ENCODE results near the gene DAPK2. TPM values are rescaled to one million over a fixed set of nuclear protein-coding genes. Genes with fewer than 3 reads are reported as not detected.

DAPK2 gene
- total RNA-seq, 1 donor = 2.2 TPM

DNA sequence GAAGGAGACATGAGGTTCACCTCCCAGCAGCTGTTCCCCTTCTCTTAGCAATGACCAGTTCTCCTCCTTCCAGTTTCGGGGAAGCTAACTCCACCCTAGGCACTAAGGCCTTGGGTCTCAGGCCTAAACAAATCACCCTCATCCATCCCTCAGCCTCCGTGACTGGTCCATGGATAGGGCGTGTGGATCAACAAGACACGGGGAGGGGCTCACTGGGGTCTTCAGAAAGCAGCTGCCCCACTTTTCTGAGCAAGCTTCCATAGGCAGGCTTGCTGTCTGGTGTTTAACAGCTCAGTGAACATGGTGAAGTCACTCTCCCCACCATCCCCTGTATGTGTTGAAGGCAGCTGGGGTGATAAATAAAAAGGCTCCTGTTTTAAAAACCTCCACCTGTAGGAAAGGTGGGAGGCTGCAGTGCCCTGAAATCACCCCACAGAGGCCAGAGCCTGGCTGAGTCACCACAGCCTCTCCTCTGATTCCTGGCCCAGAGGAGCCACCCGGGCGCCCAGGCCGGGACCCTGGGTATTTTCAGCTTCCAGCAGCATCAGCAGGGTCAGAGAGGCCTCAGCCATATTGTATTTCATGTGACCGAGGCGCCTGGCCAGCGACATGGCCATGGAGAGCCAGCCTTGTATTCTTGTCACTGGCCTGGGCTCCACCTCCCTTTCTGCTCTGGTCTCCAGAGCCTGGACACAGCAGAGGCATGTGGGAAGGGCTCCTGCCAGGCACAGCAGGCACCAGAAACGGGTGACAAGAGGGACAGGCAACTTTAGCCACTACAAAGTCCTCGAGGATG lies 152.2 kb downstream of the DAPK2 start:
- Histone ChIP-seq H3K27me3 (ENCODE audit: insufficient read depth, low read length) (no peaks in the 10 kb centered on the region), H3K4me3 (ENCODE audit: low read length) (no peak overlapping the region), H3K9me3 (ENCODE audit: low read depth, low read length) (no peaks in the 10 kb centered on the region), H3K4me1 (ENCODE audit: insufficient read depth, low read length) (peaks cover 79% of the 10 kb centered on the region)

DNA sequence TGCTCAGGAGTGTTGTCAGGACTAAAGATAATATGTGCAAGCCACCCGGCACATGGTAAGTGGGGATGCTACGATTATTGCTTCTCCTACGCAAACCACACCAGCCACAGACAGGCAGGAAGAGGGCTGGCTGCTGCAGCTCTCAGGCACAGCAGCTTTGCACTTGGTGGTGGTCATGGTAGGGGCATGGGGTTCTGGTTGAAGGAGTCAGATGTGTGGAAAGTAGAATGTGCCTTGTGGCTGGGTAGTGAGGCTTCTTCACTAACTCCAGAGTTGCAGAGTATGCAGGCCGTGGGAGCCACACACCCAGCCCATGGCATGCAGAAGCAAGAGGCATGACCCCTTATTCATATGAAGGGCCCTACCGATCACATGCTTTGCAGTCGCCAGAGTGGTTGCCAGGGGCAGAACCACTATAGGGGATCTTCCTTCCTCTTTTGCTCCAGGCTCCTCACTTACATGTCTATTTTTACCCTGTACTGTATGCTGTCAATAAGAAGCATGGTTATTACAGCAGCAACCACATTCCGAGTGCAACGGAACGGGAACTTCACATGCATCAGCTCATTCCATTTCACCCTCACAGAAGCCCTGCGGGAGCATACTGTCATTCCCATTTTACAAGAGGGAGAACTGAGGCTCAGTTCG lies 153.4 kb downstream of the DAPK2 start:
- Histone ChIP-seq H3K9me3 (ENCODE audit: low read depth, low read length) (no peaks in the 10 kb centered on the region), H3K4me3 (ENCODE audit: low read length) (no peak overlapping the region), H3K27me3 (ENCODE audit: insufficient read depth, low read length) (no peaks in the 10 kb centered on the region), H3K4me1 (ENCODE audit: insufficient read depth, low read length) (peaks cover 74% of the 10 kb centered on the region)

DNA sequence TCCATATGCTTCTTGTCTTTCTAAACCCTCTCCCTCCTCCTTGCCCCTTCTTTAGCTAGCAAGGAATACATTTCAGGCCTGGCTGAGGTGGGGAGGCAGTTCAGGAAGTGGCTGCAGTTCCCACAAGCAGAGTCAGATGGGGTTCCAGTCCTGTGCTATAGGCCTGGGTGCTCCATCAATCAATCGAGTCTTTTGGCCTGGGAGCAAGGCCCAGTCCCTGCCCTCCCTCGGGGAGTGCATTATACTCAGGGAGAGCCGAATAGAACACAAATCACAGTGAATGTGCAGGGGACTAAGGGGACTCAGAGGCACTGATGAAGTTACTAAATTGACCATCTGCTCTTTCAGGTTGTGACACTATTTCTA lies 154.5 kb downstream of the DAPK2 start:
- H3K4me3 ChIP-seq (ENCODE audit: low read length) = no peak overlapping the region
- no peaks in the 10 kb centered on the region for H3K9me3 ChIP-seq (ENCODE audit: low read depth, low read length)
- H3K4me1 ChIP-seq (ENCODE audit: insufficient read depth, low read length) = peaks cover 74% of the 10 kb centered on the region
- H3K27me3 ChIP-seq (ENCODE audit: insufficient read depth, low read length) = no peaks in the 10 kb centered on the region

DNA sequence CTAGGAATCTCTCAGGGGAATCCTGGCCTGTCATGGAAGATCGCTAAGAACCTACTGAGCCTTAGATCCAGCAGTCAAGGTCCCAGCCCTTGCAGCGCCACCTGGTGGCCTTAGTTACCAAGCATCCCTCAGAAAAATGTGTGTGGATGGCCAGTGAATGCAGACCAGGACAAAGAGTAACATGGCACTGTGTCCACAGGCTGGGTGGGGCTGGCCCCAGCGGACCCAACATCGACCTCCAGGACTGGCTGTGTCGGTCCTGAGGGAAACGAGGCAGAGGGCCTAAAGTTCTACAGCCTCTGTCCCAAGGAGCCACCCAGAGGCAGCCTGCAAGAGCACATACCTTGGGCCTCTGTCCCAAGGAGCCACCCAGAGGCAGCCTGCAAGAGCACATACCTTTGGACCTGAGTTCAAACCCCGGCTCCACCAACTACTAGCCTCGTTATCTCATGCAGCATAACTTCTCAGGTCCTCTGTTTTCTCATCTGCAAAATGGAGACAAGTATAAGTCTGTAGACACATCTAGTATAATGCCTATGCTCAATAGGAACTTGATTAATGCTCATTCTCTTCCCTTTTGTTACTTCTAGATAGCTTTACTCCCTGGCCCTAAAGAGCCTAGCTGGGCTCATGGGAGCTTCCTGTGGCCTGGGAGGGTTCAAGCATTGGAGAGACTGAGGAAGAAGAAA lies 155.1 kb downstream of the DAPK2 start:
- H3K9me3 ChIP-seq (ENCODE audit: low read depth, low read length) = no peaks in the 10 kb centered on the region
- H3K4me1 ChIP-seq (ENCODE audit: insufficient read depth, low read length) = peaks cover 68% of the 10 kb centered on the region
- H3K4me3 ChIP-seq (ENCODE audit: low read length) = no peak overlapping the region
- no peaks in the 10 kb centered on the region for H3K27me3 ChIP-seq (ENCODE audit: insufficient read depth, low read length)

DNA sequence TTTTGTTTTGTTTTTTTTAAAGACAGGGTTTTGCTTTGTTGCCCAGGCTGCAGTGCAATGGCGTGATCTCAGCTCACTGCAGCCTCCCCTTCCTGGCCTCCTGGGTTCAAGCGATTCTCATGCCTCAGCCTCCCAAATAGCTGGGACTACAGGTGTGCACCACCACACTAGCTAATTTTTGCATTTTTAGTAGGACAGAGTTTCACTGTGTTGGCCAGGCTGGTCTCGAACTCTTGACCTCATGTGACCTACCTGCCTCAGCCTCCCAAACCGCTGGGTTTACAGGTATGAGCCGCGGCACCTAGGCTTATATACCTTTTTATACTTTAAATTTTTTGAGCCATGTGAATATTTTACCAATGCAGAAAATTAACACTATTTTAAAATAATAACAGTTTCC lies 155.7 kb downstream of the DAPK2 start:
- Histone ChIP-seq H3K9me3 (ENCODE audit: low read depth, low read length) (no peaks in the 10 kb centered on the region), H3K4me3 (ENCODE audit: low read length) (no peak overlapping the region), H3K4me1 (ENCODE audit: insufficient read depth, low read length) (peaks cover 62% of the 10 kb centered on the region), H3K27me3 (ENCODE audit: insufficient read depth, low read length) (no peaks in the 10 kb centered on the region)

DNA sequence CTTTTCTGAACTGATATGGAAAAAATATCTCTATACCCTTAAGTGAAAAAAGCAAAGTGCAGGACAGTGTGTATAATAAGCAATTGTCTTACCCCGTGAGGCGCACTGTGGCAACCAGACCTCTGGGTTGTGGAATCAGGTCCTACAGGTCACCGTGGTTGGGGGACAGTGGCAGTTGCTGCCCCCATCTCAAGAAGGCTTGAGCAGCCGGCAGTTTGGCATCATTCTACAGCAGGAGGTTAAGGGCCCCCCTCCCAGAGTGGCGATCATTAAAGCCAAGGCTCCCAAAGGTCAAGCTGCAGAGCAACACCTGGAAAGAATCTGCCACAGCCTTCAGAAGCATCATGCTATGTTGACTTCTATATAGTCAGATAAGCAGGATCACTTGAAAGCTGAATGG lies 156.5 kb downstream of the DAPK2 start:
- H3K9me3 ChIP-seq (ENCODE audit: low read depth, low read length) = no peaks in the 10 kb centered on the region
- peaks cover 55% of the 10 kb centered on the region for H3K4me1 ChIP-seq (ENCODE audit: insufficient read depth, low read length)
- H3K4me3 ChIP-seq (ENCODE audit: low read length) = no peak overlapping the region
- no peaks in the 10 kb centered on the region for H3K27me3 ChIP-seq (ENCODE audit: insufficient read depth, low read length)

DNA sequence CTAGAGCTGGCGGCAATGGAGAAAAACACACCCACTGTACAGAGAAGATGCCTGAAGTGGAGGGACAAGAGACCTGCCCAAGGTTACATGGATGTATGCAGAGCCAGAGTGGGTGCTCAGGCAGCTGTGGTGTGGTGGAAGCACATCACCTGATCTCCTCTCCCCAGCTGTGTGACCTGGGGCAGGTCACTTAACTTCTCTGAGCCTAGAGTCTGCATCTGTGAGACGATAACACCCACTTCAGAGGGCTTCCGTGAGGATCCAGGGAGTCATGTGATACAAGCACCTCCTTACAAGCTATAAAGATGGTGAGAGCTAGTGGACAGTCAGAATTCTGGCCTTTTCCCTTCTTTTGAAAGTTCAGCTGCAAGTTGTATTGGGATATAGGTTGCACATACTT lies 157.5 kb downstream of the DAPK2 start:
- no peaks in the 10 kb centered on the region for H3K27me3 ChIP-seq (ENCODE audit: insufficient read depth, low read length)
- H3K4me1 ChIP-seq (ENCODE audit: insufficient read depth, low read length) = peaks cover 45% of the 10 kb centered on the region
- H3K4me3 ChIP-seq (ENCODE audit: low read length) = no peak overlapping the region
- no peaks in the 10 kb centered on the region for H3K9me3 ChIP-seq (ENCODE audit: low read depth, low read length)

DNA sequence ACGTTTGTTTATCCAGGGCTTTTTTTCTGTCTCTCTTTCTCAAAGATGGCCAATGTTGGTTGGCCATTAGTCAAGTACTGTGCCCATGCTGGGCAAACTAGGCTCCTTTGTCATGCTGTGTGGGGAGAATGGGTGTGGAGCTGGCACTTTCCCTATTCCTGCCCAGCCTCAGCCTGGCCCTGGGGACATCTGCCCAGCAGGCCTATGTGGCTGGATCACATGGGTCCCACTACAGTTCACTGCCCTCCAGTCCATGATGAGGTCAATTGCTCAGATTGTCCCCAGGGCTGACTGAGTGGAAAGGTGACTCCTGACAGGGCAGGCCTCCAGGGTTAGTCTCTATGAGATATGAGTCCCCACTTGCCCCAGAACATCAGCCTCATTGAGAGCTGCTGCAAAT lies 158.1 kb downstream of the DAPK2 start:
- Histone ChIP-seq H3K27me3 (ENCODE audit: insufficient read depth, low read length) (no peaks in the 10 kb centered on the region), H3K9me3 (ENCODE audit: low read depth, low read length) (no peaks in the 10 kb centered on the region), H3K4me3 (ENCODE audit: low read length) (no peak overlapping the region), H3K4me1 (ENCODE audit: insufficient read depth, low read length) (peaks cover 38% of the 10 kb centered on the region)

DNA sequence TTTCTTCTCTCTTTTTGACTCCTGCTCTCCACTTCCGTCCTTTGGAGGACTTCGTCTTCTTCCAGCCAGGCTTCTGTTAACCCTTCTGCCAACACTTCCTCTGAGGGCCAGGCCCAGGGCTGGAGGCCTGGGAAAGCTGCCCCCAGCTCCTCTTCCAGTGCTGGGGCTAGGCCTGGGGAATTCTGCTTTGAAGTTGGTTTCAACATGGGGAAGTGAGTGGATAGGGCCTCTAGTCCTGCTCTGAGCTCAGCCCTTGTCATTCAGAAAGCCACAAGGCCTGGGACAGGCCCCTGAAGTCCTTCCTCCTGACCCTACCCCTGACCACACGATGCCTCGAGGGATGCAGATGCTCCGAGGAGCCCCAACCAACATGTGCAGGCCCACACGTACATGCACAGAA lies 158.7 kb downstream of the DAPK2 start:
- no peak overlapping the region for H3K4me3 ChIP-seq (ENCODE audit: low read length)
- peaks cover 33% of the 10 kb centered on the region for H3K4me1 ChIP-seq (ENCODE audit: insufficient read depth, low read length)
- H3K9me3 ChIP-seq (ENCODE audit: low read depth, low read length) = no peaks in the 10 kb centered on the region
- H3K27me3 ChIP-seq (ENCODE audit: insufficient read depth, low read length) = no peaks in the 10 kb centered on the region

DNA sequence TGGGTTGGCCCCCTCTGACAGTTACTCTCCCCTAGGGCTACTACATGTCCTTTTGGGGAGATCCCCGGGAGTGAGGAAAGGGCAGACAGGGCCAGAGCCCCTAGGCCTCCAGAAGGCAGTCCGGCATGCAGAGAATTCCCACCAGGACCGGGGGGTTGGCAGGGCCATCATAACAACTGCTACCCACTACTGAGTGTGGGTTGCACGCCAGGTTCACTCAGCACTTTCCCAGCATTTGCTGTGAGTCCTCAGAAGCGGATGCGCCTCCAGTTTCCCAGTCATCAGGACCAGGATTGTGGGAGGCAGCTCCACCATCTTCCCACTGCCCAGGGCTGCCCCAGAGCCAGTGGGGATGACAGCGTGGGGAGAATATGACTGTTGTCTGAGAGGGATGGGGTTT lies 161.3 kb downstream of the DAPK2 start:
- Histone ChIP-seq H3K4me1 (ENCODE audit: insufficient read depth, low read length) (peaks cover 32% of the 10 kb centered on the region), H3K9me3 (ENCODE audit: low read depth, low read length) (no peaks in the 10 kb centered on the region), H3K4me3 (ENCODE audit: low read length) (no peak overlapping the region), H3K27me3 (ENCODE audit: insufficient read depth, low read length) (no peaks in the 10 kb centered on the region)

DNA sequence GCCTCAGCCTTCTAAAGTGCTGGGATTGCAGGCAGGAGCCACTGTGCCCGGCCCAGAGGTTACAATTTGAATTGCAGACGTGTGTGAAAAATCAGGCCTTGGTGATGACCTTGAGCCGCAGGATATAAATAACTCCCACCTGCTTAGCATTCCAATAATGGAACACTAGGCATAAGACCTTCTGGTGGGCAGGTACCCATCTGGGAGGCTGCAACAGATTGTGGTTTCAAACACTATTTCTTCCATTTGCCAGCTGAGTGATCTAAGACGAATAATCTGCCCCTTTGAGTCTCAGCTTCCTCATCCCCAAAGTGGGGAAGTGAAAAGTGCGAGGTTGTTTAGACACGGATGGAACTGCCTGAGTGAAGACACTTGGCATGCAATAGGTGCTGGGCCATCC lies 164.9 kb downstream of the DAPK2 start:
- peaks cover 19% of the 10 kb centered on the region for H3K4me1 ChIP-seq (ENCODE audit: insufficient read depth, low read length)
- H3K27me3 ChIP-seq (ENCODE audit: insufficient read depth, low read length) = no peaks in the 10 kb centered on the region
- no peaks in the 10 kb centered on the region for H3K9me3 ChIP-seq (ENCODE audit: low read depth, low read length)
- H3K4me3 ChIP-seq (ENCODE audit: low read length) = no peak overlapping the region

DNA sequence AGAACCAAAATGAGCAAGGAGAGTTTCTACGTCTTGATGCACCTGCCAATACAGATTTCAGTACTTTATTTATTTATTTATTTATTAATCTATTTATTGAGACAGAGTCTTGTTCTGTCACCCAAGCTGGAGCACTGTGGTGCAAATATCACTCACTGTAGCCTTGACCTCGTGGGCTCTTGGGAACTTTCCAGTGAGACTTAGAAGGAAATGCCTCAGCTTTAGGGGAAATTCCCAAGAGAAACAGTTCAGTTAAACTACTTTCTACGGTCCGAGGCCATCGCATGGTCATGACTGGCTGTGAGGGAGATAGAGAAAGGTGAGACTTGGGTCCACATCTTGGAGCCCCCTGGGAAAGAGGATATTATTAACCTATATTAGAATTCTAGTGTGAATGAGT lies 165.5 kb downstream of the DAPK2 start:
- Histone ChIP-seq H3K9me3 (ENCODE audit: low read depth, low read length) (no peaks in the 10 kb centered on the region), H3K4me3 (ENCODE audit: low read length) (no peak overlapping the region), H3K27me3 (ENCODE audit: insufficient read depth, low read length) (no peaks in the 10 kb centered on the region), H3K4me1 (ENCODE audit: insufficient read depth, low read length) (peaks cover 19% of the 10 kb centered on the region)

DNA sequence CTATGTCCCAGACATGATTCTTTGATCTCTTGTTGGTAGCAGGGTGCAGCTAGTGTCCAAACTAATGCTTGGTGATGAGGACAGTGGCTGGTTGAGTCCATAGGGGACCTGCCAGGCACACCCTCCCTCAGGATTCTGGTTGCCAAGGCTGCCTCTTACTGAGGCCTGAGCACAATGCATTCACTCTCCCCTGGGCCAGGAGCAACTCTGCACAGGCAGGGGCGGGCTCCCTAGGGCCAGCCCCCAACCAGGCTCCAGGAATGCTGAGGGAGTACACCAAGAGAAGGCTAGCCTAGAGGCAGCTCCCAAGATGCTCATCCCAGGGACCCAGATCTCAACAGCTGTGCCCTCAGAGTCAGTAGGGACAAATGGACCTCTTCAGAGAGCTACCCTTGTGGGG lies 166.3 kb downstream of the DAPK2 start:
- peaks cover 19% of the 10 kb centered on the region for H3K4me1 ChIP-seq (ENCODE audit: insufficient read depth, low read length)
- H3K9me3 ChIP-seq (ENCODE audit: low read depth, low read length) = no peaks in the 10 kb centered on the region
- no peak overlapping the region for H3K4me3 ChIP-seq (ENCODE audit: low read length)
- H3K27me3 ChIP-seq (ENCODE audit: insufficient read depth, low read length) = no peaks in the 10 kb centered on the region

DNA sequence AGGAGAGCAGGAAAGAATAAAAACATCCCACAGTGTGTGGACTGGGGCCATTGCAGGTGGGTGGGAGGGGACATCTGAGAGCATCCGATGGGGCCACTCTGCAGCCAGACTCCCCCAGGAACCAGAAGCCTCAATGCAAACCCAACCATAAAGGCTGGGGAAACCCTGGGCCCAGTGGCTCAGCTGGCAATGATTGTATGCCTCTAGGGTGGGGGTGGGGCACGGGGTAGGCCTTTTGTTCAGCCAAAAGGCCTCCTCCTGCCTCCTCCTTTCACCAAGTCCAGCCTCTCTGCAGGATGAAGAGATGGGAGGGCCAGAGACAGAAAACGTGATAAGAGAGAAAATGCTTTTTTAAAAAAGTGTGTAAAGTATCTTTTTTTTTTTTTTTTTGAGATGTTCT lies 167.1 kb downstream of the DAPK2 start:
- Histone ChIP-seq H3K27me3 (ENCODE audit: insufficient read depth, low read length) (no peaks in the 10 kb centered on the region), H3K4me3 (ENCODE audit: low read length) (no peak overlapping the region), H3K4me1 (ENCODE audit: insufficient read depth, low read length) (peaks cover 19% of the 10 kb centered on the region), H3K9me3 (ENCODE audit: low read depth, low read length) (no peaks in the 10 kb centered on the region)

DNA sequence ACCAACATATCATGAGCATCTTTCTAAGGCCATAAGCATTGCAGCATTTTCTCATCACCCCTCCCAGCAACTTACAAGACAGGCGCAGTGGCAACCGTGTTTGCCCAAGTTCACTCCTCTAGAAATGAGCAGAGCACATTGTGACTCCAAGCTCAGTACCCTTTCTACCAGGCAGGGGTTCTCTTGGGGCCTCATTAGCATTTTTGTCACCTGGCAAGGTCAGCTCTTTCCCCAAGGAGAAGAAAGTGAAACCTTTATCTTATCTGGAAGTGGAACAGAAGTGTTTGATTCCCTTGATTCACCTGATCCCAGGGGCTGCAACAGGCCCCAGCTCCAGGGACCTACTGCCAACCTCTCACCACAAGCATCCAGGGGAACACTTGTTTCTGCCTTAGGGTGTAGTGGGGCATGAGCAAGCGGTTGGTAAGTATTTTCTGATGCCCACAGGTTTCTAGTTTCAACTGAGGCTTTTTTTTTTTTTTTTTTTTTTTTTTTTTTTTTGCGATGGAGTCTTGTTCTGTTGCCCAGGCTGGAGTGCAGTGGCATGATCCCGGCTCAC lies 168.5 kb downstream of the DAPK2 start:
- Histone ChIP-seq H3K4me1 (ENCODE audit: insufficient read depth, low read length) (peaks cover 19% of the 10 kb centered on the region), H3K9me3 (ENCODE audit: low read depth, low read length) (no peaks in the 10 kb centered on the region), H3K4me3 (ENCODE audit: low read length) (no peak overlapping the region), H3K27me3 (ENCODE audit: insufficient read depth, low read length) (no peaks in the 10 kb centered on the region)

Data from mononuclear cell (primary cell).